ENCODE data around the gene LGR6.

Gene LGR6

DNA sequence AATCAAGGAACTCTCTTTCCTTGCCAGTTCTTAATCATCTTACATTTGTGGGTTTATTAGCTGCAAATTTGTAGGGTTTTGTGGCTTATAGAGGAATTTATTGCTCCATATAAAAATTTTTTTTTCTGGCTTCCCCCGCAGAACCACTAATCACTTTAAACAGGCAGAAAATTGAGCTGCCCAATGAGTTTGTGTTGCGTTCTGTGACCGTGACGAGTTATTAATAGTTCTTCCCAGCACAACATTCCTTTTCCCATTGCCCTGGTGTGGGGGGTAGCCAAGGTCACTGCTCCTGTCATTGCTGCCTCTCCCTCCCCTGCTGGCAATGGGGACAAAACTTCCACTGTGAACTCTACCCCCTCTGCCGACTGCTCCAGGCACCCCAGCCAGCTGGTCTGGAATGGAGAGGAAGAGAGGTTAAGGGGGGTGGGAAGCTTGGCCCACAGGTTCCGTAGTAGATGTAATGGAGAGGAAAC lies 93.1 kb downstream of the LGR6 start:
- Histone ChIP-seq H3K27ac (ENCODE audit: low read depth, low read length) (no peak overlapping the region), H3K4me1 (ENCODE audit: control insufficient read depth, insufficient read depth, low read length) (peaks cover 4% of the 10 kb centered on the region; the same call in 1 of the 2 replicates), H3K27me3 (ENCODE audit: control insufficient read depth, insufficient read depth, low read length) (no peaks in the 10 kb centered on the region), H3K9ac (ENCODE audit: low read length) (no peak overlapping the region), H3K4me3 (ENCODE audit: low read depth, low read length) (no peak overlapping the region), H3K9me3 (ENCODE audit: control insufficient read depth, insufficient read depth, low read depth, low read length) (no peaks in the 10 kb centered on the region), H3K36me3 (ENCODE audit: control insufficient read depth, insufficient read depth, low read length) (no peaks in the 10 kb centered on the region)

DNA sequence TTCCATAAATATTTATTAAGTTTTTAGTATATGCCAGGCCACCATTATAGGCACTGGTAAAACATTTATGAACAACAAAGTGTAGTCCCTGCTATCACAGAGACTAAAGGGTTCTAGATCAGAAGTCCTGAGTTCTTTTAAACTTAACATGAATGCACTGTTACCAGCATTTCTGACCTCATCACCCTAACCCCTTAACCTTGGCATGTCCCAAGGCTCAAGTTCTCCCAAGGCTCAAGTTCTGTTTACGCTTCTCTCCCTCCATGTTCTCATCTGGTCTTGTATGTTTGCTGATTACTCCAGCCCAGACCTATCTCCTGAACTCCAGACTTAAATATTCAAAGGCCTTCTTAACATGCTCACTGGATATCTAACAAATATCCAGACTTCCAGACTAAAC lies 93.6 kb downstream of the LGR6 start:
- no peaks in the 10 kb centered on the region for H3K36me3 ChIP-seq (ENCODE audit: control insufficient read depth, insufficient read depth, low read length)
- H3K9ac ChIP-seq (ENCODE audit: low read length), result no peak overlapping the region
- no peak overlapping the region for H3K4me3 ChIP-seq (ENCODE audit: low read depth, low read length)
- no peaks in the 10 kb centered on the region for H3K9me3 ChIP-seq (ENCODE audit: control insufficient read depth, insufficient read depth, low read depth, low read length)
- no peaks in the 10 kb centered on the region for H3K4me1 ChIP-seq (ENCODE audit: control insufficient read depth, insufficient read depth, low read length)
- no peak overlapping the region for H3K27ac ChIP-seq (ENCODE audit: low read depth, low read length)
- H3K27me3 ChIP-seq (ENCODE audit: control insufficient read depth, insufficient read depth, low read length), result no peaks in the 10 kb centered on the region

DNA sequence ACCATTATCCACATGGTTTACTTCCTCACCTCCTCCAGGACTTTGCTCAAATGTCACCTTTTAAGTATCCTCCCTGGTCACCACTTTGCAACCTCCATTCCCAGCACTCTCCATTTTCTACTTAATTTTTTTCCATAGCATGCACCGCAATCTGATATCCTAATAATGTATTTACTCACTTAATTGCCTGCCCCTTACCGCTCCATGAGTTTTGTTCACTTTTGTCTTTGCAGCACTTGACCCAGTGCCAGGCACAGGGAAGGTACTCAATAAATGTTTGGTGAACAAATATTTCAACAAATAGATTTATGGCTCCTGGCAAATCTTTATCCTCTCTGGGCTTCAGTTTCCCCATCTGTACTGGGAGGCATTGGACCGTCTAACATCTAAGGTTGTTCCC lies 94.6 kb downstream of the LGR6 start:
- Histone ChIP-seq H3K27ac (ENCODE audit: low read depth, low read length) (no peak overlapping the region), H3K9ac (ENCODE audit: low read length) (no peak overlapping the region), H3K4me3 (ENCODE audit: low read depth, low read length) (no peak overlapping the region), H3K36me3 (ENCODE audit: control insufficient read depth, insufficient read depth, low read length) (no peaks in the 10 kb centered on the region), H3K27me3 (ENCODE audit: control insufficient read depth, insufficient read depth, low read length) (no peaks in the 10 kb centered on the region), H3K4me1 (ENCODE audit: control insufficient read depth, insufficient read depth, low read length) (no peaks in the 10 kb centered on the region), H3K9me3 (ENCODE audit: control insufficient read depth, insufficient read depth, low read depth, low read length) (no peaks in the 10 kb centered on the region)

DNA sequence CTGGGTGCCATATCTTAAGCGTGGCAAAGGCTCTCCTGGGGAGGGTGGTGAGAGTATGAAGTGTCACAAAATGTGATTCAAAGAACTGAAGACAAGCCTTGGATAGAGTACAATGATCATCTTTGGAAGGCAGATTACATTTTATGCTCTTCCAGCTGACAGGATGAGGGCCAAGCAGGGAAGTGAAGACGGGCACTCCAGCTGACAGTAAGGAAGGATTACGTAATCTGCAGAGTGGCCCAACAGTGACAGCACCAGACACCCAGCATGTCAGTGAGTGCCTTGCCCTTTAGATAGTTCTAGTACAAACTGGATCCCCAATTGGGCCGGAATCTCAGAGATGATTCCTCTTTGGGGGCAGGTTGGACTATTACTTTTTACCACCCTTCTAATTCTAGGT lies 95.4 kb downstream of the LGR6 start:
- H3K36me3 ChIP-seq (ENCODE audit: control insufficient read depth, insufficient read depth, low read length), result no peaks in the 10 kb centered on the region
- no peaks in the 10 kb centered on the region for H3K27me3 ChIP-seq (ENCODE audit: control insufficient read depth, insufficient read depth, low read length)
- H3K4me1 ChIP-seq (ENCODE audit: control insufficient read depth, insufficient read depth, low read length), result no peaks in the 10 kb centered on the region
- no peak overlapping the region for H3K27ac ChIP-seq (ENCODE audit: low read depth, low read length)
- H3K9ac ChIP-seq (ENCODE audit: low read length), result no peak overlapping the region
- H3K4me3 ChIP-seq (ENCODE audit: low read depth, low read length), result no peak overlapping the region
- H3K9me3 ChIP-seq (ENCODE audit: control insufficient read depth, insufficient read depth, low read depth, low read length), result no peaks in the 10 kb centered on the region

DNA sequence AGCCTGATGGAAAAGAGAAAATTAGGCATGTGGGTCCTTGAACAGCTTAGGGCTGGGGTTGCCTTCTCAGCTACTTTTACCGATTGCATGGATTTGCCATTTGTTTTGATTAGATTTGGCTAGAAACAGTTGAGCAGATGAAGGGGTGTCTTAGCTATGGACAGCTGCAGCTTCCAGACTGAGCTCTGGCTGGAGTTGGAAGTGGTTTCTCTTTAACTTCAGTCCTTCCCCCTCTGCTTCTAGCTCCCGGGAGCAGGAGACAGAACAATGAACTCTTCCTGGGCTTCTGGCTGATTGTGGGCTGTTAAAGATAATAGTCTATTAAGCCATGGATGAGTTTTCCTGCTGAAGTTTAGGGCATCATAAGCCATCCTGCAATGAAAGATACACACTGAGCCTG lies 97.4 kb downstream of the LGR6 start:
- Histone ChIP-seq H3K9me3 (ENCODE audit: control insufficient read depth, insufficient read depth, low read depth, low read length) (no peaks in the 10 kb centered on the region), H3K27me3 (ENCODE audit: control insufficient read depth, insufficient read depth, low read length) (no peaks in the 10 kb centered on the region), H3K4me1 (ENCODE audit: control insufficient read depth, insufficient read depth, low read length) (no peaks in the 10 kb centered on the region)

DNA sequence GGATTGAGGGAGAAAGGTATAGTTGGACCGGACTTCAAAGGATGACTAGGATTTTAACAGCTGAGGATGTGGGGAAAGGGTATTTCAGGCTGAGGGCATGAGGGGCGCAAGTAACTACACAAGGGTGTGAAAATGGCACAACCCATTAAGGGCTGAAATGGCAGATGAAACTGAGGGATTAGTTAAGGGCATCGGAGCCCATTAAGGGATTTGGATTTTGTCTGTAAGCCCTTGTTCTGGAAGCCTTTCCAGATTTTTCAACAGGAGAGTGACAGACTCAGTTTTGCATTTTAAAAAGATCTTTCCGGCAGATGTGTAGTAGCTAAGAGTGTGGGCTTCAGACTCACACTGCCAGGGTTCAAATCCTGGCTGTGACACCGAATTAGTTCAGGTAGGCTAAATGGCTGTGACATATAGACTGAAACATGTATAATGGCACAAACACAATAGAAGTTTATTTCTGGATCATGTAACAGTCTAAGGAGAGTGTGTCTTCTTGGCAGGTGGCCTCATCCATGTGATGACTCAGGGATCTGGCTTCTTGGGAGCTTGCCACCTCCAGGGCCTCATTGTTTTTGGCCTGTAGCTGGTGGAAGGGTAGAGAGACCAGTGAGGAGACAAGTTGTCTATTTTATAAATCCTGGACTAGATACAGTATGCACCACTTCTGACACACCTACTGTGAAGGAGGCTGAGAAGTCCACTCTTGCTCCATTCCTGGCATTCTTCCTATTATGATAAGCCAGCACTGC lies 98.5 kb downstream of the LGR6 start:
- H3K9me3 ChIP-seq (ENCODE audit: control insufficient read depth, insufficient read depth, low read depth, low read length), result no peaks in the 10 kb centered on the region
- no peak overlapping the region for H3K27ac ChIP-seq (ENCODE audit: low read depth, low read length)
- H3K4me3 ChIP-seq (ENCODE audit: low read depth, low read length), result no peak overlapping the region
- H3K27me3 ChIP-seq (ENCODE audit: control insufficient read depth, insufficient read depth, low read length), result no peaks in the 10 kb centered on the region
- H3K4me1 ChIP-seq (ENCODE audit: control insufficient read depth, insufficient read depth, low read length), result no peaks in the 10 kb centered on the region
- no peaks in the 10 kb centered on the region for H3K36me3 ChIP-seq (ENCODE audit: control insufficient read depth, insufficient read depth, low read length)
- H3K9ac ChIP-seq (ENCODE audit: low read length), result no peak overlapping the region

More for the DNA sequence above, 97.4 kb downstream of the LGR6 start:
- H3K36me3 ChIP-seq (ENCODE audit: control insufficient read depth, insufficient read depth, low read length), result no peaks in the 10 kb centered on the region
- no peak overlapping the region for H3K4me3 ChIP-seq (ENCODE audit: low read depth, low read length)
- no peak overlapping the region for H3K9ac ChIP-seq (ENCODE audit: low read length)
- no peak overlapping the region for H3K27ac ChIP-seq (ENCODE audit: low read depth, low read length)

DNA sequence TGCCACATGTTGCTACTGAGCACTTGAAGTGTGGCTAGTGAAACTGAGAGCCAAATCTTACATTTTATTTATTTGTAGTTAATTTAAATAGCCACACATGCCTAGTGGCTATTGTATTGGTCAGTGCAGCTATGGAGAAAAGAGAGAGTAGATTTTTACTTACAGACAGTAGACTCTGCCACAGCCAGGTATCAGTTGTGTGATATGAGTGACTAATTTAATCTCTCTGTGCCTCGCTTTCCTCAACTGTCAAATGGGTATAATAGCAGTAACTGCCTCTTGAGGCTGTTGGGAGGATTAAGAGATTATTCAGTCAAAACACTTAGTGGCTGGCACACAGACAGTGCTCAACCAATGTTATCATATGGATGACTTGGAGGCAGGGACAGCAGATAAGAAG lies 99.2 kb downstream of the LGR6 start:
- Histone ChIP-seq H3K9me3 (ENCODE audit: control insufficient read depth, insufficient read depth, low read depth, low read length) (no peaks in the 10 kb centered on the region), H3K4me1 (ENCODE audit: control insufficient read depth, insufficient read depth, low read length) (no peaks in the 10 kb centered on the region), H3K9ac (ENCODE audit: low read length) (no peak overlapping the region), H3K36me3 (ENCODE audit: control insufficient read depth, insufficient read depth, low read length) (no peaks in the 10 kb centered on the region), H3K27me3 (ENCODE audit: control insufficient read depth, insufficient read depth, low read length) (no peaks in the 10 kb centered on the region), H3K27ac (ENCODE audit: low read depth, low read length) (no peak overlapping the region), H3K4me3 (ENCODE audit: low read depth, low read length) (no peak overlapping the region)

DNA sequence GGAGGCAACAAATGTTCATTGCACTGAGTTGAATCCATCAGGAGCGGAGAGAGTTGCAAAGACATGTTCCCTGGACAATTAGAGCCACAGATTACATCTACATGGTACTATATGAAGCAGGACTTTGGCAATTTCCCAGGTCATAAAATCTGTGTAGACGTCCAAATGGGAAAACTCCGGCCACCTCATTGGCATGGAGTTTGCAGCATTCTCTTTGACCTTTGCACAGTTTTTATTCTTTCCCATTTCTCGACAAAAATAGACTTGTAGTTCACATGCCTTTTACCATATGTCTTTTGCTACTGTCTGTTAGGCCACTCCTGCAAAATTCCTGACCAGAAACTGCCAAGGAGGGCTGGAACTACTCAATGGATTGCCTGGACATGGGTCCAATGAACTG lies 100.0 kb downstream of the LGR6 start:
- Histone ChIP-seq H3K36me3 (ENCODE audit: control insufficient read depth, insufficient read depth, low read length) (no peaks in the 10 kb centered on the region), H3K27me3 (ENCODE audit: control insufficient read depth, insufficient read depth, low read length) (no peaks in the 10 kb centered on the region), H3K4me3 (ENCODE audit: low read depth, low read length) (no peak overlapping the region), H3K9me3 (ENCODE audit: control insufficient read depth, insufficient read depth, low read depth, low read length) (no peaks in the 10 kb centered on the region), H3K9ac (ENCODE audit: low read length) (no peak overlapping the region), H3K4me1 (ENCODE audit: control insufficient read depth, insufficient read depth, low read length) (no peaks in the 10 kb centered on the region), H3K27ac (ENCODE audit: low read depth, low read length) (no peak overlapping the region)

DNA sequence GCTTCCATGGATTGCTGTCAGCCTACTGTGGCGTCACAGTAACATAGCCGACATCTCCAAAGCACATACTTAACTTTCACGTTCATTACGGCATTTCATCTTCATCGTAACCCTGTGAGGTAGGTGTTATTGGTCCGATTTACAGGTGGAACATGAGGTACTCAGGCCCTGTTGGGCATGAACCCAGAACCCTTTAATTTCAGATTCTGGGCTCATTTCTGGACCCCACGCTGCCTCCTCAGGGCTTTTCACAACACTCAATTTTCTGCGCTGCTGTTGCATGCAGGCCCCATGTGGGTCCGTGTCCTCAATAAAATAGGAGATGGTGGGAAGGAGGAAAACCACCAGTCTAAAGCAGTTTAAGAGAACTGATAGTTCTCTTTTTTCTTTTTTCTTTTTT lies 108.6 kb downstream of the LGR6 start:
- Histone ChIP-seq H3K36me3 (ENCODE audit: control insufficient read depth, insufficient read depth, low read length) (no peaks in the 10 kb centered on the region), H3K9me3 (ENCODE audit: control insufficient read depth, insufficient read depth, low read depth, low read length) (no peaks in the 10 kb centered on the region), H3K4me3 (ENCODE audit: low read depth, low read length) (no peak overlapping the region), H3K9ac (ENCODE audit: low read length) (no peak overlapping the region), H3K27me3 (ENCODE audit: control insufficient read depth, insufficient read depth, low read length) (no peaks in the 10 kb centered on the region), H3K4me1 (ENCODE audit: control insufficient read depth, insufficient read depth, low read length) (no peaks in the 10 kb centered on the region), H3K27ac (ENCODE audit: low read depth, low read length) (no peak overlapping the region)

DNA sequence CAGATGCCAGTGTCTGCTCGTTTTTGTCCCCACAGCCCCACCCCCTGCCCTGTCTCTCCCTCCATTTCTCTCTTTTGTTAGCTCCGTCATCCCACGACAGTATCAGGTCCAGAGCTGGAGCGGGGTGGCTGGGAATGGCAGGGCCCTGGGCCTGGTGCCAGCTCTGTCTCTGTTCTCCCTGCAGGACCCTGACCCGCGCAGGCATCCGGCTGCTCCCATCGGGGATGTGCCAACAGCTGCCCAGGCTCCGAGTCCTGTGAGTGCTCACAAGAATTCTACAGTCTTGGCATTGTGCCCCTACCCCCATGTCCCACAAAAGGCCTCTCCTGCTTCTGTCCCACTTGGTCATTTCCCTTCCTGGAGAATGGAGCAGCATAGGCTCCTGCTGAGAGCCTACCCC lies 110.8 kb downstream of the LGR6 start:
- no peak overlapping the region for H3K4me3 ChIP-seq (ENCODE audit: low read depth, low read length)
- no peaks in the 10 kb centered on the region for H3K36me3 ChIP-seq (ENCODE audit: control insufficient read depth, insufficient read depth, low read length)
- no peaks in the 10 kb centered on the region for H3K27me3 ChIP-seq (ENCODE audit: control insufficient read depth, insufficient read depth, low read length)
- H3K9ac ChIP-seq (ENCODE audit: low read length), result no peak overlapping the region
- no peaks in the 10 kb centered on the region for H3K4me1 ChIP-seq (ENCODE audit: control insufficient read depth, insufficient read depth, low read length)
- no peak overlapping the region for H3K27ac ChIP-seq (ENCODE audit: low read depth, low read length)
- H3K9me3 ChIP-seq (ENCODE audit: control insufficient read depth, insufficient read depth, low read depth, low read length), result no peaks in the 10 kb centered on the region

DNA sequence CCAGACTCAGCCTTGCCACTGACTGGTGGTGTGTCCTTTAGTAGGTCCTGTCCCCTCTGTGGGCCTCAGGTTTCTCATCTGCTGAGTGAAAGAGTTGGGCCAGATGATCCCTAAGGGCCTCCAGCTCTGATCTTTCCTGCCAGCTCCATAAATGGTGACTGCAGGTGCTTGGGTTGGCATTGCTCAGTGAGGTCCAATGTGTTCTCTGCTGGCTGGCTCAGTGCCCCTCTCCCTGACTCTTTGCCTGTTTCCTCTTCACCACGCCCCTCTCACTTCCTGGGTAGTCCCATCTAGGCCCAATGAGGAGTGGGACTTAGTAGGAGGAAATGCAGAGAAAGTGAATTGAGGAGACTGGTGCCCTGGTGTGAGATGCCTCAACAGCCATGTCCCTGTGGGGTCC lies 111.6 kb downstream of the LGR6 start:
- H3K4me1 ChIP-seq (ENCODE audit: control insufficient read depth, insufficient read depth, low read length), result no peaks in the 10 kb centered on the region
- no peaks in the 10 kb centered on the region for H3K36me3 ChIP-seq (ENCODE audit: control insufficient read depth, insufficient read depth, low read length)
- H3K9ac ChIP-seq (ENCODE audit: low read length), result no peak overlapping the region
- H3K4me3 ChIP-seq (ENCODE audit: low read depth, low read length), result no peak overlapping the region
- H3K27me3 ChIP-seq (ENCODE audit: control insufficient read depth, insufficient read depth, low read length), result no peaks in the 10 kb centered on the region
- H3K27ac ChIP-seq (ENCODE audit: low read depth, low read length), result no peak overlapping the region
- no peaks in the 10 kb centered on the region for H3K9me3 ChIP-seq (ENCODE audit: control insufficient read depth, insufficient read depth, low read depth, low read length)

All from HUES6 (cell line).